H1 (cell line): ENCODE results near the gene PFKFB1.

ENCODE experiments used
- HDAC6 ChIP-seq: IDR thresholded peaks from one replicate; pipeline ENCODE4 v1.7.1; 2012; ENCODE audit warnings: low read depth, mild to moderate bottlenecking, inconsistent platforms, low read length, moderate library complexity
- SIN3A ChIP-seq, 2 experiments: IDR thresholded peaks in 1 of 2; conservative IDR thresholded peaks in 1 of 2; 2 replicates each; pipeline ENCODE4 v1.6.1; 2011 to 2012; ENCODE audit warnings: low read length in 2 of 2, improper control_type of control experiment in 1 of 2, low read depth in 1 of 2, mild to moderate bottlenecking in 1 of 2
- YY1 ChIP-seq: IDR thresholded peaks from 2 replicates; pipeline ENCODE4 v1.6.1; 2011; ENCODE audit warnings: low read depth, mild to moderate bottlenecking, low read length
- TF ChIP-seq, protein P1 (sequence below): IDR thresholded peaks from 2 replicates; pipeline ENCODE4 v1.6.1; 2012; ENCODE audit warnings: low read length, inconsistent platforms

- TF ChIP-seq, protein P1, sequence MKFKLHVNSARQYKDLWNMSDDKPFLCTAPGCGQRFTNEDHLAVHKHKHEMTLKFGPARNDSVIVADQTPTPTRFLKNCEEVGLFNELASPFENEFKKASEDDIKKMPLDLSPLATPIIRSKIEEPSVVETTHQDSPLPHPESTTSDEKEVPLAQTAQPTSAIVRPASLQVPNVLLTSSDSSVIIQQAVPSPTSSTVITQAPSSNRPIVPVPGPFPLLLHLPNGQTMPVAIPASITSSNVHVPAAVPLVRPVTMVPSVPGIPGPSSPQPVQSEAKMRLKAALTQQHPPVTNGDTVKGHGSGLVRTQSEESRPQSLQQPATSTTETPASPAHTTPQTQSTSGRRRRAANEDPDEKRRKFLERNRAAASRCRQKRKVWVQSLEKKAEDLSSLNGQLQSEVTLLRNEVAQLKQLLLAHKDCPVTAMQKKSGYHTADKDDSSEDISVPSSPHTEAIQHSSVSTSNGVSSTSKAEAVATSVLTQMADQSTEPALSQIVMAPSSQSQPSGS = no peak
- TF ChIP-seq HDAC6 = no peak
- TF ChIP-seq SIN3A (conservative IDR thresholded peaks at IDR 0.05 in 1 of 2, IDR thresholded peaks at IDR 0.05 in 1 of 2; ENCODE audit: low read depth in 1 of 2, low read length in 2 of 2) = no peak; a peak in 1 of 4 replicates
- no peak for TF ChIP-seq YY1
Measured at GRCh38 chrX:54999717-55000598, 6.0 kb upstream of the PFKFB1 start, which contains the start of gene APEX2.
